Loucy (cell line): ENCODE results near the gene HOXC11.

Source experiments
- CTCF ChIP-seq: fragments of 200-600 bp; sonication (generic); conservative IDR thresholded peaks from 2 replicates; pipeline ENCODE4 v1.5.1; 2014; ENCODE audit warnings: mild to moderate bottlenecking, antibody characterized with exemption, low read length
- EZH2phosphoT487 ChIP-seq: fragments of 200-600 bp; IDR thresholded peaks from 2 replicates; pipeline ENCODE4 v1.6.1; 2018; ENCODE audit warnings: antibody characterized with exemption, mild to moderate bottlenecking, moderate library complexity, borderline replicate concordance

GRCh38 chr12:54026640-54027441 lies 53.9 kb downstream of the HOXC11 start:
- no peak for TF ChIP-seq CTCF
- no peak for TF ChIP-seq EZH2phosphoT487
